WTC11 (cell line): Measurements from ENCODE around the gene PROZ. TPM values are rescaled to one million over a fixed set of nuclear protein-coding genes. Genes with fewer than 3 reads are reported as not detected.

Source experiments
- ARID4B ChIP-seq: sonication (generic); formaldehyde crosslinking; IDR thresholded peaks from 2 replicates; pipeline ENCODE4 v1.8.0; 2023; ENCODE audit warnings: missing genetic modification reagents, mild to moderate bottlenecking, borderline replicate concordance
- CBFB ChIP-seq: sonication (generic); formaldehyde crosslinking; IDR thresholded peaks from 2 replicates; pipeline ENCODE4 v1.8.1; 2022; ENCODE audit warnings: mild to moderate bottlenecking, low read depth, missing genetic modification reagents
- CDX4 ChIP-seq: fragments of 250-450 bp; sonication (Bioruptor Pico); IDR thresholded peaks from 2 replicates; pipeline ENCODE4 v1.9.0; 2021; ENCODE audit warnings: moderate library complexity, mild to moderate bottlenecking, inconsistent platforms, borderline replicate concordance
- CTCF ChIP-seq: fragments of 200-600 bp; IDR thresholded peaks from 2 replicates; pipeline ENCODE4 v1.8.0; 2022; ENCODE audit warnings: antibody characterized with exemption
- E2F1 ChIP-seq: sonication (generic); formaldehyde crosslinking; IDR thresholded peaks from 2 replicates; pipeline ENCODE4 v1.8.0; 2022; ENCODE audit warnings: mild to moderate bottlenecking, missing genetic modification reagents
- E2F5 ChIP-seq: sonication (generic); formaldehyde crosslinking; IDR thresholded peaks from 2 replicates; pipeline ENCODE4 v1.8.1; 2022; ENCODE audit warnings: mild to moderate bottlenecking, moderate library complexity, missing genetic modification reagents
- ERG ChIP-seq: fragments of 250-450 bp; sonication (Bioruptor Pico); IDR thresholded peaks from 2 replicates; pipeline ENCODE4 v1.8.0; 2021; ENCODE audit warnings: mild to moderate bottlenecking
- FOXK1 ChIP-seq: sonication (generic); formaldehyde crosslinking; IDR thresholded peaks from 2 replicates; pipeline ENCODE4 v1.8.0; 2022; ENCODE audit warnings: mild to moderate bottlenecking, moderate library complexity, missing genetic modification reagents
- GRHL2 ChIP-seq: fragments of 250-450 bp; sonication (Bioruptor Pico); IDR thresholded peaks from 2 replicates; pipeline ENCODE4 v1.8.0; 2022; ENCODE audit warnings: mild to moderate bottlenecking, moderate library complexity; ENCODE audit not compliant: insufficient replicate concordance, severe bottlenecking
- MAX ChIP-seq: sonication (generic); formaldehyde crosslinking; IDR thresholded peaks from 2 replicates; pipeline ENCODE4 v1.8.0; 2022; ENCODE audit warnings: mild to moderate bottlenecking, missing genetic modification reagents
- NFYB ChIP-seq: sonication (generic); formaldehyde crosslinking; conservative IDR thresholded peaks from 2 replicates; pipeline ENCODE4 v1.8.0; 2022; ENCODE audit warnings: low read depth, missing genetic modification reagents
- PRRX2 ChIP-seq: fragments of 250-450 bp; sonication (Bioruptor Pico); IDR thresholded peaks from 2 replicates; pipeline ENCODE4 v1.8.0; 2021; ENCODE audit warnings: mild to moderate bottlenecking
- RELA ChIP-seq: sonication (generic); formaldehyde crosslinking; IDR thresholded peaks from 2 replicates; pipeline ENCODE4 v1.8.1; 2022; ENCODE audit warnings: missing genetic modification reagents, mild to moderate bottlenecking, borderline replicate concordance
- TP53 ChIP-seq: sonication (generic); formaldehyde crosslinking; IDR thresholded peaks from 2 replicates; pipeline ENCODE4 v1.8.1; 2023; ENCODE audit warnings: mild to moderate bottlenecking, missing genetic modification reagents
- ZNF232 ChIP-seq: sonication (generic); formaldehyde crosslinking; IDR thresholded peaks from 2 replicates; pipeline ENCODE4 v1.8.0; 2022; ENCODE audit warnings: mild to moderate bottlenecking, missing genetic modification reagents
- ZNF532 ChIP-seq: fragments of 250-450 bp; sonication (Bioruptor Pico); IDR thresholded peaks from 2 replicates; pipeline ENCODE4 v1.9.0; 2021; ENCODE audit warnings: mild to moderate bottlenecking, borderline replicate concordance
- total RNA-seq: library from RNA; stranded (reverse); gene quantifications from 3 replicates; pipeline ENCODE4 v1.2.3, GENCODE V29; 2021

The PROZ gene
- total RNA-seq, 1 experiment from 2014 or later: not detected

GRCh38 chr13:113119166-113119821 is 39.2 kb upstream of the PROZ start (continued):
- TF ChIP-seq CBFB (CRISPR knock-in tag) (no peak), RELA (CRISPR knock-in tag) (no peak), CTCF (no peak), E2F1 (CRISPR knock-in tag) (no peak), ZNF532 (CRISPR knock-in tag) (no peak), GRHL2 (CRISPR knock-in tag) (no peak), TP53 (CRISPR knock-in tag) (no peak), MAX (CRISPR knock-in tag) (no peak), E2F5 (CRISPR knock-in tag) (no peak), ZNF232 (CRISPR knock-in tag) (no peak), ERG (CRISPR knock-in tag) (no peak), CDX4 (CRISPR knock-in tag) (no peak), NFYB (CRISPR knock-in tag) (no peak), ARID4B (CRISPR knock-in tag) (no peak), FOXK1 (CRISPR knock-in tag) (no peak), PRRX2 (CRISPR knock-in tag) (no peak)
